Naive thymus-derived CD4-positive, alpha-beta T cell (primary cell): ENCODE results near the gene KRTAP7-1. TPM values are rescaled to one million over a fixed set of nuclear protein-coding genes. Genes with fewer than 3 reads are reported as not detected.

Experiments
- ATAC-seq: fragments of 150-1000 bp; cut with Tn5 transposase; 2 replicates; pipeline ENCODE4 v1.10.0; 2021; ENCODE audit warnings: mild to moderate bottlenecking, moderate library complexity
- CTCF ChIA-PET: fragments of 350-600 bp; sonication (Branson Sonifier 250); formaldehyde crosslinking; loops from one replicate; lab custom pipeline; 2021; ENCODE audit warnings: antibody characterized with exemption; lab: Charles Lee
- POLR2A ChIA-PET: fragments of 350-600 bp; sonication (Branson Sonifier 250); formaldehyde crosslinking; loops from one replicate; lab custom pipeline; 2021; ENCODE audit warnings: antibody characterized with exemption, inconsistent platforms; lab: Charles Lee
- DNase-seq, 9 donors: peaks; one replicate each; pipeline versions ENCODE4 v3.0.0 to v3.0.0-alpha.2; 2020 to 2022; ENCODE audit warnings: mixed read lengths in 1 of 9
- H3K27ac ChIP-seq: one replicate; pipeline ENCODE4 v1.7.0; 2013; ENCODE audit warnings: mild to moderate bottlenecking, low read depth, low read length, moderate library complexity
- H3K27me3 ChIP-seq, 2 donors: one replicate each; pipeline ENCODE4 v1.7.0; 2013; ENCODE audit warnings: low read length in 2 of 2, mild to moderate bottlenecking in 2 of 2, moderate library complexity in 2 of 2; ENCODE audit not compliant: control insufficient read depth in 2 of 2, insufficient read depth in 2 of 2
- H3K36me3 ChIP-seq, 3 experiments: 1 replicate in 2 of 3; 2 replicates in 1 of 3; pipeline ENCODE4 v1.7.0; 2013; ENCODE audit warnings: low read length in 3 of 3, mild to moderate bottlenecking in 3 of 3, moderate library complexity in 1 of 3; ENCODE audit not compliant: insufficient read depth in 3 of 3, control insufficient read depth in 2 of 3
- H3K4me1 ChIP-seq, 2 donors: one replicate each; pipeline ENCODE4 v1.7.0; 2013; ENCODE audit warnings: low read length in 2 of 2, mild to moderate bottlenecking in 2 of 2, moderate library complexity in 1 of 2; ENCODE audit not compliant: control insufficient read depth in 2 of 2, insufficient read depth in 2 of 2
- H3K4me3 ChIP-seq: 2 replicates; pipeline ENCODE4 v1.7.0; 2013; ENCODE audit warnings: mild to moderate bottlenecking, low read length
- H3K9me3 ChIP-seq, 3 experiments: 1 replicate in 2 of 3; 2 replicates in 1 of 3; pipeline ENCODE4 v1.7.0; 2013; ENCODE audit warnings: low read length in 3 of 3; ENCODE audit not compliant: control insufficient read depth in 2 of 3
- H3K27ac Mint-ChIP-seq, 9 donors: one replicate each; pipeline ENCODE4 v1.8.0; 2020 to 2022; ENCODE audit warnings: mixed read lengths in 9 of 9, mild to moderate bottlenecking in 8 of 9, moderate library complexity in 5 of 9, inconsistent platforms in 2 of 9
- H3K27me3 Mint-ChIP-seq, 5 donors: one replicate each; pipeline ENCODE4 v1.8.0; 2021 to 2022; ENCODE audit warnings: mixed read lengths in 5 of 5, mild to moderate bottlenecking in 1 of 5
- H3K36me3 Mint-ChIP-seq, 5 donors: one replicate each; pipeline ENCODE4 v1.8.0; 2020 to 2022; ENCODE audit warnings: mixed read lengths in 5 of 5, mild to moderate bottlenecking in 3 of 5, inconsistent platforms in 1 of 5
- H3K4me1 Mint-ChIP-seq, 7 donors: one replicate each; pipeline ENCODE4 v1.8.0; 2020 to 2022; ENCODE audit warnings: mixed read lengths in 7 of 7, mild to moderate bottlenecking in 3 of 7, inconsistent platforms in 1 of 7
- H3K4me3 Mint-ChIP-seq, 10 donors: one replicate each; pipeline ENCODE4 v1.8.0; 2020 to 2022; ENCODE audit warnings: mild to moderate bottlenecking in 10 of 10, mixed read lengths in 10 of 10, moderate library complexity in 6 of 10, inconsistent platforms in 2 of 10
- H3K9me3 Mint-ChIP-seq, 11 donors: one replicate each; pipeline ENCODE4 v1.8.0; 2020 to 2022; ENCODE audit warnings: mixed read lengths in 11 of 11, mild to moderate bottlenecking in 4 of 11, inconsistent platforms in 1 of 11, moderate library complexity in 1 of 11
- intact Hi-C, 2 donors: fragments of 100-400 bp; cut with micrococcal nuclease; formaldehyde crosslinking; loops; one replicate each; pipeline ENCODE4 v1.15.1; 2023
- polyA plus RNA-seq, 2 donors: library from polyadenylated mRNA; unstranded; fragments of 300-500 nt; fragmentation: Illumina TruSeq; gene quantifications; one replicate each; pipeline ENCODE4 v1.2.3, GENCODE V29; 2021
- total RNA-seq, 6 experiments: library from RNA in 5 of 6; stranded (reverse) in 5 of 6; gene quantifications; 1 replicate in 5 of 6; 2 replicates in 1 of 6; pipeline ENCODE4 v1.2.3 and lab custom pipeline; 2021 to 2026

Gene KRTAP7-1
- total and polyA plus RNA-seq, 7 experiments from 2014 or later: not detected

- Histone ChIP-seq H3K36me3 (no peaks in the 10 kb centered on the region), H3K27ac (no peak overlapping the region), H3K4me3 (no peak overlapping the region), H3K27me3 (no peaks in the 10 kb centered on the region), H3K9me3 (no peaks in the 10 kb centered on the region), H3K4me1 (no peaks in the 10 kb centered on the region)
- ChIA-PET POLR2A (no interaction called here), CTCF (interaction anchor here (0.8 to 1.0 kb wide), 2 partner anchors 115 to 255 kb away, joined by 3 read pairs; no protein-coding TSS in a partner anchor)
- H3K27me3 Mint-ChIP-seq: peaks cover 3 to 26% (median 10%) of the 10 kb centered on the region in 5 donors
- H3K4me1 Mint-ChIP-seq: no peaks in the 10 kb centered on the region
- peaks cover 0 to 11% (median 0%) of the 10 kb centered on the region in 11 donors for H3K9me3 Mint-ChIP-seq
- DNase-seq (peak in 5 of 9 donors; percentile 13 to 32 (median 32)), ATAC-seq (no peak)
- H3K36me3 Mint-ChIP-seq: peaks cover 0 to 5% (median 0%) of the 10 kb centered on the region in 5 donors
- intact Hi-C loops: loop anchor here in 1 of 2 donors (1.0 kb wide), 1 partner anchor 255 kb away; no protein-coding TSS in a partner anchor
- H3K27ac Mint-ChIP-seq: no peak overlapping the region
- H3K4me3 Mint-ChIP-seq: no peak overlapping the region
These were observed 1.7 kb upstream of the KRTAP7-1 start for GRCh38 chr21:30831194-30831765.

- DNase-seq (no peak), ATAC-seq (no peak)
- H3K27me3 ChIP-seq: no peaks in the 10 kb centered on the region
- Mint-ChIP-seq H3K36me3 (no peaks in the 10 kb centered on the region), H3K9me3 (peaks cover 0 to 5% (median 0%) of the 10 kb centered on the region in 11 donors), H3K4me1 (peaks cover 0 to 3% (median 0%) of the 10 kb centered on the region in 7 donors), H3K4me3 (no peak overlapping the region), H3K27me3 (peaks cover 7 to 29% (median 14%) of the 10 kb centered on the region in 5 donors), H3K27ac (no peak overlapping the region)
- no peaks in the 10 kb centered on the region for H3K9me3 ChIP-seq
- no peak overlapping the region for H3K27ac ChIP-seq
- no peak overlapping the region for H3K4me3 ChIP-seq
- H3K36me3 ChIP-seq: no peaks in the 10 kb centered on the region
- CTCF ChIA-PET: no interaction called here
- H3K4me1 ChIP-seq: no peaks in the 10 kb centered on the region
- intact Hi-C loops: no loop called here
- POLR2A ChIA-PET: no interaction called here
These were observed 10.5 kb downstream of the KRTAP7-1 start for GRCh38 chr21:30818837-30819610.

- intact Hi-C loops: no loop called here
These were observed 16.4 kb downstream of the KRTAP7-1 start, which contains the start of gene KRTAP8-1 for GRCh38 chr21:30813174-30813573. Gene KRTAP8-1, minus strand, starts transcription at chr21:30813274. Its CDS starts 54 bp downstream, at chr21:30813220.

GRCh38 chr21:30800605-30801004, 29.0 kb downstream of the KRTAP7-1 start:
- Histone ChIP-seq H3K36me3 (no peaks in the 10 kb centered on the region), H3K4me3 (no peak overlapping the region), H3K9me3 (no peaks in the 10 kb centered on the region), H3K27ac (no peak overlapping the region), H3K4me1 (no peaks in the 10 kb centered on the region), H3K27me3 (no peaks in the 10 kb centered on the region)
- Mint-ChIP-seq H3K9me3 (peaks cover 0 to 9% (median 0%) of the 10 kb centered on the region in 11 donors), H3K4me1 (no peaks in the 10 kb centered on the region), H3K4me3 (no peak overlapping the region), H3K36me3 (no peaks in the 10 kb centered on the region), H3K27me3 (peaks cover 0 to 15% (median 4%) of the 10 kb centered on the region in 5 donors), H3K27ac (no peak overlapping the region)
- intact Hi-C loops: loop anchor here in 1 of 2 donors (10.0 kb wide), 1 partner anchor 64 kb away; no protein-coding TSS in a partner anchor
- ChIA-PET POLR2A (no interaction called here), CTCF (interaction anchor here (0.6 kb wide), 1 partner anchor 461 kb away, joined by 3 read pairs; no protein-coding TSS in a partner anchor)
- no peak for ATAC-seq
- no peak for DNase-seq

More at GRCh38 chr21:30813174-30813573, 16.4 kb downstream of the KRTAP7-1 start, which contains the start of gene KRTAP8-1:
- Histone ChIP-seq H3K27ac (no peak within 1 kb of the TSS), H3K27me3 (no peaks in the 10 kb centered on the region), H3K9me3 (no peaks in the 10 kb centered on the region), H3K4me3 (no peak within 1 kb of the TSS), H3K4me1 (no peaks in the 10 kb centered on the region), H3K36me3 (no peaks in the 10 kb centered on the region)
- DNase-seq: no peak
- Mint-ChIP-seq H3K4me3 (no peak within 1 kb of the TSS), H3K4me1 (peaks cover 0 to under 1% (median 0%) of the 10 kb centered on the region in 7 donors), H3K27me3 (peaks cover 6 to 53% (median 22%) of the 10 kb centered on the region in 5 donors), H3K36me3 (no peaks in the 10 kb centered on the region), H3K27ac (no peak within 1 kb of the TSS), H3K9me3 (peaks cover 0 to under 1% (median 0%) of the 10 kb centered on the region in 11 donors)
- CTCF ChIA-PET: no interaction called here
- POLR2A ChIA-PET: no interaction called here
- ATAC-seq: no peak

- no peaks in the 10 kb centered on the region for H3K4me1 ChIP-seq
- H3K4me3 ChIP-seq: no peak overlapping the region
- no peak overlapping the region for H3K27ac ChIP-seq
- Mint-ChIP-seq H3K36me3 (no peaks in the 10 kb centered on the region), H3K27ac (no peak overlapping the region), H3K9me3 (peaks cover 0 to 6% (median 0%) of the 10 kb centered on the region in 11 donors), H3K4me3 (no peak overlapping the region), H3K27me3 (peaks cover 7 to 23% (median 18%) of the 10 kb centered on the region in 5 donors), H3K4me1 (no peaks in the 10 kb centered on the region)
- ChIA-PET POLR2A (no interaction called here), CTCF (interaction anchor here (0.6 kb wide), 1 partner anchor 21 kb away, joined by 3 read pairs; no protein-coding TSS in a partner anchor)
- DNase-seq (no peak), ATAC-seq (no peak)
- H3K36me3 ChIP-seq: no peaks in the 10 kb centered on the region
- intact Hi-C loops: no loop called here
- no peaks in the 10 kb centered on the region for H3K27me3 ChIP-seq
- H3K9me3 ChIP-seq: no peaks in the 10 kb centered on the region
These were observed 35.8 kb downstream of the KRTAP7-1 start for GRCh38 chr21:30793581-30794314.

- no peaks in the 10 kb centered on the region for H3K36me3 Mint-ChIP-seq
- H3K4me3 ChIP-seq: no peak overlapping the region
- H3K27ac ChIP-seq: no peak overlapping the region
- POLR2A ChIA-PET: no interaction called here
- no peaks in the 10 kb centered on the region for H3K4me1 Mint-ChIP-seq
- no peaks in the 10 kb centered on the region for H3K36me3 ChIP-seq
- no peak overlapping the region for H3K27ac Mint-ChIP-seq
- no peak for DNase-seq
- H3K27me3 Mint-ChIP-seq: peaks cover 2 to 29% (median 11%) of the 10 kb centered on the region in 5 donors
- no peaks in the 10 kb centered on the region for H3K27me3 ChIP-seq
- no peak overlapping the region for H3K4me3 Mint-ChIP-seq
- H3K9me3 ChIP-seq: no peaks in the 10 kb centered on the region
- CTCF ChIA-PET: no interaction called here
- no peaks in the 10 kb centered on the region for H3K4me1 ChIP-seq
- H3K9me3 Mint-ChIP-seq: peaks cover 0 to 10% (median 0%) of the 10 kb centered on the region in 11 donors
- intact Hi-C loops: no loop called here
- ATAC-seq: no peak
These were observed 50.3 kb downstream of the KRTAP7-1 start for GRCh38 chr21:30779249-30779648.
